ENCODE results near the gene ELK3.
"Not testable (repeated sequence)": the region's sequence is repeated elsewhere in the genome, so short reads cannot be mapped to it uniquely, and the experiment has no call there.

DNA sequence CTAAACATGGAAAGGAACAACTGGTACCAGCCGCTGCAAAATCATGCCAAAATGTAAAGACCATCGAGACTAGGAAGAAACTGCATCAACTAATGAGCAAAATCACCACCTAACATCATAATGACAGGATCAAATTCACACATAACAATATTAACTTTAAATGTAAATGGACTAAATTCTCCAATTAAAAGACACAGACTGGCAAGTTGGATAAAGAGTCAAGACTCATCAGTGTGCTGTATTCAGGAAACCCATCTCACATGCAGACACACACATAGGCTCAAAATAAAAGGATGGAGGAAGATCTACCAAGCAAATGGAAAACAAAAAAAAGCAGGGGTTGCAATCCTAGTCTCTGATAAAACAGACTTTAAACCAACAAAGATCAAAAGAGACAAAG is 123.6 kb downstream of the ELK3 start:
- TF ChIP-seq, protein P1, sequence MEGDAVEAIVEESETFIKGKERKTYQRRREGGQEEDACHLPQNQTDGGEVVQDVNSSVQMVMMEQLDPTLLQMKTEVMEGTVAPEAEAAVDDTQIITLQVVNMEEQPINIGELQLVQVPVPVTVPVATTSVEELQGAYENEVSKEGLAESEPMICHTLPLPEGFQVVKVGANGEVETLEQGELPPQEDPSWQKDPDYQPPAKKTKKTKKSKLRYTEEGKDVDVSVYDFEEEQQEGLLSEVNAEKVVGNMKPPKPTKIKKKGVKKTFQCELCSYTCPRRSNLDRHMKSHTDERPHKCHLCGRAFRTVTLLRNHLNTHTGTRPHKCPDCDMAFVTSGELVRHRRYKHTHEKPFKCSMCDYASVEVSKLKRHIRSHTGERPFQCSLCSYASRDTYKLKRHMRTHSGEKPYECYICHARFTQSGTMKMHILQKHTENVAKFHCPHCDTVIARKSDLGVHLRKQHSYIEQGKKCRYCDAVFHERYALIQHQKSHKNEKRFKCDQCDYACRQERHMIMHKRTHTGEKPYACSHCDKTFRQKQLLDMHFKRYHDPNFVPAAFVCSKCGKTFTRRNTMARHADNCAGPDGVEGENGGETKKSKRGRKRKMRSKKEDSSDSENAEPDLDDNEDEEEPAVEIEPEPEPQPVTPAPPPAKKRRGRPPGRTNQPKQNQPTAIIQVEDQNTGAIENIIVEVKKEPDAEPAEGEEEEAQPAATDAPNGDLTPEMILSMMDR (conservative IDR thresholded peaks at IDR 0.05; ENCODE audit: low read length), result not testable (repeated sequence)
- TF ChIP-seq EZH2phosphoT487 (IDR thresholded peaks at IDR 0.05; ENCODE audit: borderline replicate concordance), result not testable (repeated sequence)

Measured in Loucy (cell line).